Panc1 (cell line): ENCODE results near the gene ENTPD1.

Experiments used
- REST ChIP-seq, 2 experiments: IDR thresholded peaks; 2 replicates each; pipeline ENCODE4 v1.6.1; 2011 to 2012; ENCODE audit warnings: low read depth in 2 of 2, control low read depth in 1 of 2, low read length in 1 of 2, mild to moderate bottlenecking in 1 of 2, moderate library complexity in 1 of 2; ENCODE audit not compliant: insufficient read depth in 1 of 2
- TF ChIP-seq, protein P1 (sequence below): fragments of 450-650 bp; IDR thresholded peaks from 2 replicates; pipeline ENCODE4 v1.5.1; 2017; ENCODE audit warnings: mild to moderate bottlenecking

DNA sequence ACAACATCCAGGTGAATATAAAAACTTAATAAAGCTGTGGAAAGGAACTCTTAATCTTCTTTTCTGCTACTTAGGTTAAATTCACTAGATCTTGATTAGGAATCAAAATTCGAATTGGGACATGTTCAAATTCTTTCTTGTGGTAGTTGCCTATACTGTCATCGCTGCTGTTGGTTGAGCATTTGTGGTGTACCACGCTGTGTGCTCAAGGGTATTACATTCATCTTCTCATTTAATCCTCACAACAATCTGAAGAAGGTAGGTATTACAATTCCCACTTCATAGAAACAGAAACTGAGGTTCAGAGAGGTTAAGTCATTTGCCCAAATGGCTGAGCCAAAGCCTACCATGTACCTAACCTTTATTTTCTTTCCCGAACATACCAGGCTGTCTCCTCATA lies 111.9 kb downstream of the ENTPD1 start:
- TF ChIP-seq, protein P1, sequence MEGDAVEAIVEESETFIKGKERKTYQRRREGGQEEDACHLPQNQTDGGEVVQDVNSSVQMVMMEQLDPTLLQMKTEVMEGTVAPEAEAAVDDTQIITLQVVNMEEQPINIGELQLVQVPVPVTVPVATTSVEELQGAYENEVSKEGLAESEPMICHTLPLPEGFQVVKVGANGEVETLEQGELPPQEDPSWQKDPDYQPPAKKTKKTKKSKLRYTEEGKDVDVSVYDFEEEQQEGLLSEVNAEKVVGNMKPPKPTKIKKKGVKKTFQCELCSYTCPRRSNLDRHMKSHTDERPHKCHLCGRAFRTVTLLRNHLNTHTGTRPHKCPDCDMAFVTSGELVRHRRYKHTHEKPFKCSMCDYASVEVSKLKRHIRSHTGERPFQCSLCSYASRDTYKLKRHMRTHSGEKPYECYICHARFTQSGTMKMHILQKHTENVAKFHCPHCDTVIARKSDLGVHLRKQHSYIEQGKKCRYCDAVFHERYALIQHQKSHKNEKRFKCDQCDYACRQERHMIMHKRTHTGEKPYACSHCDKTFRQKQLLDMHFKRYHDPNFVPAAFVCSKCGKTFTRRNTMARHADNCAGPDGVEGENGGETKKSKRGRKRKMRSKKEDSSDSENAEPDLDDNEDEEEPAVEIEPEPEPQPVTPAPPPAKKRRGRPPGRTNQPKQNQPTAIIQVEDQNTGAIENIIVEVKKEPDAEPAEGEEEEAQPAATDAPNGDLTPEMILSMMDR = no peak
- TF ChIP-seq REST (IDR thresholded peaks at IDR 0.05; ENCODE audit: insufficient read depth in 1 of 2, low read depth in 2 of 2, low read length in 1 of 2) = no peak
